HEK293 (cell line): ENCODE results near the gene MTUS2.

ENCODE experiments used
- ELK4 ChIP-seq: IDR thresholded peaks from 2 replicates; pipeline ENCODE4 v1.6.1; 2011; ENCODE audit warnings: mild to moderate bottlenecking, low read depth, low read length, borderline replicate concordance
- OVOL3 ChIP-seq: fragments of 450-650 bp; formaldehyde crosslinking; IDR thresholded peaks from 2 replicates; pipeline ENCODE4 v1.5.1; 2016; ENCODE audit warnings: missing biosample characterization, missing genetic modification characterization
- PBX3 ChIP-seq: sonication (generic); formaldehyde crosslinking; IDR thresholded peaks from 2 replicates; pipeline ENCODE4 v1.8.1; 2022; ENCODE audit warnings: mild to moderate bottlenecking, moderate library complexity, missing genetic modification reagents
- PRDM4 ChIP-seq: fragments of 450-650 bp; formaldehyde crosslinking; IDR thresholded peaks from 2 replicates; pipeline ENCODE4 v1.5.1; 2017; ENCODE audit warnings: missing biosample characterization, missing genetic modification characterization
- WT1 ChIP-seq: fragments of 450-650 bp; formaldehyde crosslinking; IDR thresholded peaks from 2 replicates; pipeline ENCODE4 v1.5.1; 2016; ENCODE audit warnings: missing biosample characterization, missing genetic modification characterization
- ZBTB26 ChIP-seq: fragments of 450-650 bp; formaldehyde crosslinking; optimal IDR thresholded peaks from 2 replicates; pipeline ENCODE3; 2016; ENCODE audit warnings: missing biosample characterization, mild to moderate bottlenecking, missing genetic modification characterization
- ZBTB49 ChIP-seq: fragments of 450-650 bp; formaldehyde crosslinking; IDR thresholded peaks from 2 replicates; pipeline ENCODE4 v1.5.1; 2016; ENCODE audit warnings: missing biosample characterization, missing genetic modification characterization, low read depth
- ZBTB7A ChIP-seq: fragments of 450-650 bp; formaldehyde crosslinking; IDR thresholded peaks from 2 replicates; pipeline ENCODE4 v1.5.1; 2016; ENCODE audit warnings: low read depth, missing biosample characterization, missing genetic modification characterization
- ZFHX2 ChIP-seq: fragments of 450-650 bp; formaldehyde crosslinking; conservative IDR thresholded peaks from 2 replicates; pipeline ENCODE4 v1.5.1; 2016; ENCODE audit warnings: missing biosample characterization, missing genetic modification characterization
- ZNF114 ChIP-seq: fragments of 450-650 bp; formaldehyde crosslinking; IDR thresholded peaks from 2 replicates; pipeline ENCODE4 v1.5.0; 2017; ENCODE audit warnings: missing biosample characterization, missing genetic modification characterization
- ZNF174 ChIP-seq: fragments of 450-650 bp; formaldehyde crosslinking; IDR thresholded peaks from 2 replicates; pipeline ENCODE4 v1.5.0; 2017; ENCODE audit warnings: missing biosample characterization, mild to moderate bottlenecking, missing genetic modification characterization
- ZNF324 ChIP-seq: fragments of 450-650 bp; formaldehyde crosslinking; IDR thresholded peaks from 2 replicates; pipeline ENCODE4 v1.5.1; 2016; ENCODE audit warnings: missing biosample characterization, missing genetic modification characterization
- ZNF335 ChIP-seq: fragments of 450-650 bp; formaldehyde crosslinking; conservative IDR thresholded peaks from 2 replicates; pipeline ENCODE4 v1.5.1; 2016; ENCODE audit warnings: missing biosample characterization, missing genetic modification characterization
- ZNF341 ChIP-seq: fragments of 450-650 bp; formaldehyde crosslinking; IDR thresholded peaks from 2 replicates; pipeline ENCODE4; 2016; ENCODE audit warnings: low read depth, missing biosample characterization, missing genetic modification characterization
- ZNF433 ChIP-seq: fragments of 450-650 bp; formaldehyde crosslinking; IDR thresholded peaks from 2 replicates; pipeline ENCODE4 v1.5.1; 2016; ENCODE audit warnings: missing biosample characterization, missing genetic modification characterization, low read depth
- ZNF530 ChIP-seq: fragments of 450-650 bp; formaldehyde crosslinking; IDR thresholded peaks from 2 replicates; pipeline ENCODE4 v1.5.1; 2016; ENCODE audit warnings: low read depth, missing biosample characterization, missing genetic modification characterization
- ZNF571 ChIP-seq: fragments of 450-650 bp; formaldehyde crosslinking; IDR thresholded peaks from 2 replicates; pipeline ENCODE4 v1.5.0; 2017; ENCODE audit warnings: missing biosample characterization, missing genetic modification characterization
- ZNF600 ChIP-seq: fragments of 450-650 bp; formaldehyde crosslinking; IDR thresholded peaks from 2 replicates; pipeline ENCODE4 v1.5.1; 2016; ENCODE audit warnings: missing biosample characterization, missing genetic modification characterization
- ZNF639 ChIP-seq: fragments of 450-650 bp; formaldehyde crosslinking; IDR thresholded peaks from 2 replicates; pipeline ENCODE4 v1.5.1; 2016; ENCODE audit warnings: missing biosample characterization, missing genetic modification characterization
- ZNF664 ChIP-seq: fragments of 450-650 bp; formaldehyde crosslinking; IDR thresholded peaks from 2 replicates; pipeline ENCODE4 v1.5.1; 2016; ENCODE audit warnings: missing biosample characterization, missing genetic modification characterization
- ZNF792 ChIP-seq: fragments of 450-650 bp; formaldehyde crosslinking; IDR thresholded peaks from 2 replicates; pipeline ENCODE4 v1.5.1; 2016; ENCODE audit warnings: missing biosample characterization, missing genetic modification characterization
- ZNF843 ChIP-seq: fragments of 450-650 bp; formaldehyde crosslinking; IDR thresholded peaks from 2 replicates; pipeline ENCODE4 v1.5.1; 2016; ENCODE audit warnings: missing biosample characterization, missing genetic modification characterization
- ZSCAN23 ChIP-seq: fragments of 450-650 bp; formaldehyde crosslinking; IDR thresholded peaks from 2 replicates; pipeline ENCODE4 v1.5.1; 2016; ENCODE audit warnings: missing biosample characterization, missing genetic modification characterization

Gene MTUS2

GRCh38 chr13:28820099-28821051 lies at the start of gene MTUS2 (continued):
- no peak for TF ChIP-seq ZNF639
- no peak for TF ChIP-seq ZNF174
- no peak for TF ChIP-seq ZNF324 (tag by site-specific recombination)
- TF ChIP-seq ZBTB7A (tag by site-specific recombination) = no peak
- TF ChIP-seq ZNF843 (tag by site-specific recombination) = no peak
- TF ChIP-seq ZNF341 (tag by site-specific recombination) = no peak
- TF ChIP-seq ELK4 = no peak
- peak; percentile 62 for TF ChIP-seq ZNF600 (tag by site-specific recombination)
- TF ChIP-seq ZNF571 (tag by site-specific recombination) = no peak
- TF ChIP-seq WT1 (tag by site-specific recombination) = no peak
- TF ChIP-seq PRDM4 = no peak
- peak; percentile 75 for TF ChIP-seq ZBTB26 (tag by site-specific recombination)
- TF ChIP-seq ZNF433 (tag by site-specific recombination) = no peak
- TF ChIP-seq ZFHX2 (tag by site-specific recombination) = 0 out of 2 replicates have a peak, but pooled peaks have one; percentile 23
- TF ChIP-seq PBX3 (CRISPR knock-in tag) = no peak
- TF ChIP-seq ZNF114 (tag by site-specific recombination) = no peak
- no peak for TF ChIP-seq ZNF792 (tag by site-specific recombination)
- no peak for TF ChIP-seq OVOL3 (tag by site-specific recombination)
- no peak for TF ChIP-seq ZSCAN23 (tag by site-specific recombination)
- no peak for TF ChIP-seq ZBTB49
- TF ChIP-seq ZNF664 (tag by site-specific recombination) = no peak
- TF ChIP-seq ZNF335 (tag by site-specific recombination) = peak; percentile 68
- no peak for TF ChIP-seq ZNF530 (tag by site-specific recombination)
